GM18907 (cell line): ENCODE measurements around the gene SLC4A7.
"Not testable (repeated sequence)": the region's sequence is repeated elsewhere in the genome, so short reads cannot be mapped to it uniquely, and the experiment has no call there.

Experiments used
- ATAC-seq: cut with Tn5 transposase; IDR thresholded peaks from one replicate; pipeline ENCODE4 v1.9.1; 2021; ENCODE audit warnings: mild to moderate bottlenecking, moderate library complexity; ENCODE audit not compliant: unreplicated experiment

The SLC4A7 gene

GRCh38 chr3:27438352-27438751 is 45.8 kb downstream of the SLC4A7 start:
- not testable (repeated sequence) for ATAC-seq

- no peak for ATAC-seq
Observed at GRCh38 chr3:27431116-27431515, 53.1 kb downstream of the SLC4A7 start.

- ATAC-seq: no peak
Observed at GRCh38 chr3:27429909-27430308, 54.3 kb downstream of the SLC4A7 start.

GRCh38 chr3:27428446-27428845 is 55.7 kb downstream of the SLC4A7 start:
- ATAC-seq: no peak

DNA sequence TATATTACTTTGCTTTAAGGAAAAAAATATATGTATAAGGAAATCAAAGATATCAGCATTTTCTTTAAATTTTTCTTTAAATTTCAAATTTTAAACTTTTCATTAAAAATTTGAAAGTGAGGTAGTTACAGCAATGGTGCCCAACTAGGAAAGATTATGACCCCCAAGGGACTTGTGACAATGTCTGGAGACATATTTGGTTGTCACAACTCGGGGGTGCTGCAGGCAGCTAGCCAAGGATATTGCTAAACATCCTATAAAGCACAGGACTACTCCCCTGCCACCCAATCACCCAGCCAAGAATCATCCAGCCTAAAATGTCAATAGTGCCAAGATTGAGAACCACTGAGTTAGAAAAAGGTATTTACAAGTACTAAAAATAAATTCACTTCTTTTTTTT is 57.3 kb downstream of the SLC4A7 start:
- no peak for ATAC-seq

DNA sequence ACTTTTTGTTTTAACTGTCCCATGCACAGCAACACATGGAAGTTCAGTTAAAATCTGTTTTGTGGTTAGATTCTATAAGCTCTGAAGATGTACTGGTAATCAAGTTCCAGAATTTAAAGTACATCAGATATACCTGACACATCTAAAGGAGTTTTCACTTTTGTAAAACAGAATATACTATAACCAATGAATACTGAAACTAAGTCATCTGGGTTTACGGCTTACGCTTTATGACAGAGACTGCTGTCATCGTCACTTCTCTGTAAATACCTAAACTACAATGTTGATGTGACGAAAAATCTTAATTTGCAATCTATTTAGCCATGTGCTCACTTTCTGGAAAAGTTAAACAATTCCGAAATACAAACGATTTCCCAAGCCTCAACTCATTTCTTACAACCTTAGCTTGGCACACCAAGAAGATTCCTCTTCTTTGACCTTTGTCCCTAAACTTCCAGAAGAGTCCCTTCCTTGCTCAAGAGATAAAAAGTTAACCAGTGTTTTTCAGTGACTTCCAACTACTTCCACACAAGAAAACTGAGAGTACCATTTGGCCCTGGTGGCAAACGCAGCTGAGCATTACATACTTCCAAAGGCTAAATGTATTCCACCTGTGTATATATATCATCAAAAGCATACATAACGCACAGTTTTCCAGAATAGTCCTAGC is 58.2 kb downstream of the SLC4A7 start:
- ATAC-seq: no peak

GRCh38 chr3:27424812-27425521 is 59.2 kb downstream of the SLC4A7 start:
- not testable (repeated sequence) for ATAC-seq

DNA sequence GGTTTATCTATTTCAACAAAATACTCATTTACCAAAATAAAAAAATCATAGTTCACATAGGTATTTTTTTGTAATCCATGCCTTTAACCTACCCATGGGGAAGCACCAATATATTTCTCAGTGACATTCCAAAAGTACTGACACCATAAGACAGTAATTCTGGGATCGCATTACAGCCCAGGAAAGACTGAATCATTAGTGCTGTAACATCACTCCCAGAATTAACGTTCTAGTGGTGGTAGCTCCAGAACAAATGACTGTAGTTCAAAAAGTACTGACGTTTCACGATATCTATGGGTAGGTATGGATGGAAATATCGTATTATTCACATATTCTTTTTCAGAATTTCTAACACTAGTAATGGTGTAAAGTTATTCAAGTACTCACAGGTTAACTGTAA is 60.7 kb downstream of the SLC4A7 start:
- no peak for ATAC-seq

DNA sequence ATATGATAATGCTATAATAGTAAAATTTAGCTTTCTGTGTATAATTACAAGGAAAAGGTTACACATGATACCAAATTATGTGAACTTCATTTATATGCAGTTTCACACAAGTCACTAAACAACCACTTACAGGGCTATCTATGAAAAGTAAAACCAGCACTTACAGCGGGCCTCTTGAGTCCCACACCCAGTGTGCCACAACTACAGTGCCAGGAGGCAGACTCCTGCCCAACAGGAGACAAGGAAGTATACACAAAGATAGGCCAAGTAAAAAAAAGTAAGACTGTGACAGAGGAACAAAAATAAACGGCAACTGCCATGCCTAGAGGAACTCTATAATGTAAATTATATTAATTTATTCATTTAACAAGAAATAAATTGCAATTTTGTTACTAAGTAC is 61.6 kb downstream of the SLC4A7 start:
- ATAC-seq: no peak

GRCh38 chr3:27415202-27415601 is 69.0 kb downstream of the SLC4A7 start:
- no peak for ATAC-seq

DNA sequence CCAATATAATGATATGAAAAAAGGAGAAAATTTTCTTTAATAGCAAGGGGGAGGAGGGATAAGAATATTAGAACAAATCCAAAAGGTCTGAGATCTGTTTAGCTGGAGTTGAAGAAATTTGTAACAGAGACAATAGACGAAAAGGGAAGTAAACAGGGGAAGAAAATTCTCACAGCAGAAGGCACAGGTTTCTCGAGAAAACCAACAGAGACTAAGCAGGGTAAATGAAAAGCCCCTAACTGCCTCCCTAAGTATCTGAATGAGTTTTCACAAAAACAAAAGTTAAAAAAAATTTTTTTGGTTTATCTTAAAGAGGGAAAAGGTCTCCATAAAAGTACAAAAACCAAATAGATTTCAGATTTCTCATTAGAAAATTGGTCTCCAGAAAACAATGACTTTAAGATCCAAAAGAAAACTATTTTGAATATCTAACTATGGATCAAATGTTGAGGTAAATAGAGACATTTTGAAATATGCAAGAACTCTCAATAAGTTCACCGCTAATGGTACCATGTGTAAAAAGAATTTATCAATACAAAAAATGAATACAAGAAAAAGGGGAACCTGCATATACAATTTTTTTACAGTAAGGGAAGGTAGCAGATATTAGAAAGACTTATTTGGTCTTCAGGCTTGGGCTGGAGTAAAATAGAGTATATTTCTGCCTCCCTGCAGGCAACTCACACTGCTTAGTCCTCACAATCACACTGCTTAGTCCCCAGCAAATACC is 91.1 kb downstream of the SLC4A7 start:
- ATAC-seq: peak; percentile 86

- not testable (repeated sequence) for ATAC-seq
Observed at GRCh38 chr3:27392414-27392813, 91.8 kb downstream of the SLC4A7 start.

- ATAC-seq: no peak
Observed at GRCh38 chr3:27391796-27392195, 92.4 kb downstream of the SLC4A7 start.

- ATAC-seq: no peak
Observed at GRCh38 chr3:27387625-27388024, 96.6 kb downstream of the SLC4A7 start.

DNA sequence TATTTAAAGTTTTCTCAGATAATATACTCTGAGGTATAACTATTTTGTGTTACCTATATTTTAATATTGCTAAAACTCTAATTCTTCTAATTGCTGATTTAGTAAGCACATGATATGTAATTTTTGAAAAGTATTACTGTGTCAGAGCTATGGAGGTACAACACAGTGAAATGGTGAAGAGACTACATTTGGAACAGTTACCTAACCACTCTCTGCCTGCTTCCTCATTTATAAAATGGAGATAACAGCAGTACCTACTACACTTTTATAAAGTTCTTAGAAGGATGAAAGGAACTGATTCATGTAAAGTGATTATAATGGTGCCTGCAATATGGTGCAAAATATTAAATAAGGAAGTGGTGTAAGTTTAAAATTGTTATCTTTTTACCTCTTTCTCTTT is 98.7 kb downstream of the SLC4A7 start:
- no peak for ATAC-seq

DNA sequence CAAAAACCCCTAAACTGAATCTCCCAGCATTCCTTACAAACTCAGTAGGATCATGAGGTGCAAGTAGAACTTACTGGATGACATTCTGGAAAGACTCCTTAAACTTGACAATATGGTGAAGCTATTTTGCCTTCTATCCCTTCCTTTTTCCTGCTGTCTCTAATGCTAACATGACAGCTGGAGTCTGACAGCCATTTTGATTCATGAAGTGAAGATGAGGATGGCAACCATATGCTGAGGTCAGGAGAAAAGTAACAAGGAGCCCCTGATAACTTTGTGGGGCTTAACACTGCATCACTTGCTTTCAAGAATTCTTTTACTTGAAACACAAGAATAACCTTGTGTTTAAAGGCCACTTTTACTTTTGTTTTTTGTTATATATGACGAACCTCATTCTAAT is 100.0 kb downstream of the SLC4A7 start:
- no peak for ATAC-seq

- ATAC-seq: no peak
Observed at GRCh38 chr3:27380433-27381357, 103.5 kb downstream of the SLC4A7 start.

DNA sequence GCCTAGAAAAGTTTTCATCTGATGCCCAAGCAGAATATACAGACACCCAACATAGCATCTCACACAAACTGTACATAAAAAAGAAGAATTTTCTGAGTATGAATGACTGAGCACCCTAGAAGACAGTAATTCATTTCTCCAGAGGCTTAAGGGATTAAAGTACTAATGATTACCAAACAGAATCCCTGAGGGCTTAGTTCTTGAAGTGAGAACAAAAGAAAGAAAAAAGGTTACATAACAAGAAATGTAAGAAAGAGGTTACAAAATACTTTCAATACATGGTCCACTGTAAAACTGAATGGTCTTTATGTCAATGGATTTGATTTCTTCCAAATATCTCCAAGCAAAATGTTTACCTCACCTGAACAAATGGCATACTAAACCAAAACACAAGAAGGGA is 105.9 kb downstream of the SLC4A7 start:
- ATAC-seq: no peak

GRCh38 chr3:27376109-27376772 is 107.9 kb downstream of the SLC4A7 start:
- ATAC-seq: no peak

DNA sequence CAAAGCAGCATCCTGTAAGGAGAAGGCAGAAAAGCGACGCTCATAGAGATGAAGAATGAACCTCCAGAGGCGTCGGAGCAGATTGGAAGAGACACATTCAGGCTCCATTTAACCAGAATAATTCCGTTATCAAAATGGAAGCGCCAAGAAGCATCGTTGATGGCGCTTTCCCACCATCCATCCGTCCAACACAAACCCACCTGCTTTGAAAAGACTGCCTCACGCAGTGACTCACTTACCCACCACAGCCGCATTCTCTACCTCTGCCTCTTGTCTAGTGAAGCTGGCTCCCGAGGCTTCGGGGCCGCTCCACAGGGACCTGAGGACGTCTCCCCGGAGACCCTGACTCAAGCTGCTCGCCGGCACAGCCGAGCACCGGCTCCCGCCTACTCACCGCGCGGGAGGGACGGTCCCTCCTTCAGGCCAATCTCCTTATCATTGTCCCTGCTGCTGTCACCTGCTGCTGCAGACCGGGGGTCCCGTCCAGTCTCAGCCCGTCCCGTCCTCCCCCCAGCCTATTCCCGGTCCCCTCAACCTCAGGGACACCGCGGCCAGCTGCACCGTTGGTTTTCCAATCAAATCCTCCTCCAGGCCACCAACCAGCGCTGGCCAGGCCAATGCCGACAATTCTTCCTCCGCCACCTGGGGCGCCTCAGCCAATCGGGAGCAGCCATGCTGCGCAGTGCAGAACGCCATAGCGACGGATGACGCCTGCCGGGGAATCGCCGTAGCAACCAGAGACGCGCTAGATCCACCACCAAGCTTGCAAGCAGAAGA is 115.2 kb downstream of the SLC4A7 start, which contains the start of gene NEK10:
Gene NEK10 (minus strand): TSS at position 553 of the 777 bp plus-strand sequence. CDS start 16,501 bp downstream, outside the sequence.
- ATAC-seq: peak; percentile 100
